GM13976 (cell line): Measurements from ENCODE around the gene CDC42EP5.

Experiments used
- DNase-seq: peaks from one replicate; pipeline ENCODE4 v3.0.0; 2012; ENCODE audit warnings: low spot score
- in situ Hi-C: fragments of 300-500 bp; cut with MboI; formaldehyde crosslinking; loops from one replicate; pipeline ENCODE4 v1.12.0; 2022; ENCODE audit warnings: low sequenced_read_pairs, mixed read lengths, inconsistent platforms; ENCODE audit not compliant: unreplicated experiment
- TF ChIP-seq, protein P1 (sequence below): IDR thresholded peaks from 2 replicates; pipeline ENCODE4 v1.5.1; 2012; ENCODE audit warnings: borderline replicate concordance, mild to moderate bottlenecking; ENCODE audit not compliant: insufficient read depth; ENCODE audit errors: extremely low read depth, missing control alignments, control extremely low read depth

The CDC42EP5 gene

DNA sequence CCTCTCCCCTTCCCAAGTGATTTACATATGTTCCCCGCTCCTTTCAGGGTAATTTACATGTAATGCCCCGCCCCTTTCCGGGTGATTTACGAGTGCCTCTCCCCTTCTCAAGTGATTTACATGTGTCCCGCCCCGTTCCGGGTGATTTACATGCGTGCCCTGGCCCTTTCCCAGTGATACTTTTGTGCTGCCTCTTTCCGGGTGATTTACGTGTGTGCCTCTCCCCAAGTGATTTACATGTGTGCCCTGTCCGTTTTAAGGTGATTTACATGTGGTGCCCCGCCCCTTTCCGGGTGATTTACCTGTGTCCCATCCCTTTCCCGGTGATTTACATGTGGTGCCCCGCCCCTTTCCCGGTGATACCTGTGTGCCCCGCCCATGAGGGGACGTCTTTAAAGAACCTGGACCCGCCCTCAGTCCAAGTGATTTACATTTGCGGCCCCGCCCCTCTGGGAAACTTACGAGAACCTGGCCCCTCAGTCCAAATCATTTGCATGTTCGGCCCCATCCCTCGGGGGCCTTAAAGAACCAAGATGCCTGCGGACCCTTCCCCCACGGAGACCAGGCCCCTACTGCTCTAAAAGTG is 9.0 kb downstream of the CDC42EP5 start:
- TF ChIP-seq, protein P1, sequence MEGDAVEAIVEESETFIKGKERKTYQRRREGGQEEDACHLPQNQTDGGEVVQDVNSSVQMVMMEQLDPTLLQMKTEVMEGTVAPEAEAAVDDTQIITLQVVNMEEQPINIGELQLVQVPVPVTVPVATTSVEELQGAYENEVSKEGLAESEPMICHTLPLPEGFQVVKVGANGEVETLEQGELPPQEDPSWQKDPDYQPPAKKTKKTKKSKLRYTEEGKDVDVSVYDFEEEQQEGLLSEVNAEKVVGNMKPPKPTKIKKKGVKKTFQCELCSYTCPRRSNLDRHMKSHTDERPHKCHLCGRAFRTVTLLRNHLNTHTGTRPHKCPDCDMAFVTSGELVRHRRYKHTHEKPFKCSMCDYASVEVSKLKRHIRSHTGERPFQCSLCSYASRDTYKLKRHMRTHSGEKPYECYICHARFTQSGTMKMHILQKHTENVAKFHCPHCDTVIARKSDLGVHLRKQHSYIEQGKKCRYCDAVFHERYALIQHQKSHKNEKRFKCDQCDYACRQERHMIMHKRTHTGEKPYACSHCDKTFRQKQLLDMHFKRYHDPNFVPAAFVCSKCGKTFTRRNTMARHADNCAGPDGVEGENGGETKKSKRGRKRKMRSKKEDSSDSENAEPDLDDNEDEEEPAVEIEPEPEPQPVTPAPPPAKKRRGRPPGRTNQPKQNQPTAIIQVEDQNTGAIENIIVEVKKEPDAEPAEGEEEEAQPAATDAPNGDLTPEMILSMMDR: no peak
- DNase-seq: peak; percentile 87
- in situ Hi-C loops: no loop called here

- TF ChIP-seq, protein P1: no peak
- peak; percentile 93 for DNase-seq
- in situ Hi-C loops: no loop called here
Observed at GRCh38 chr19:54463531-54464043, 9.5 kb downstream of the CDC42EP5 start, which contains the start of gene LENG9. LENG9 (minus strand) TSS chr19:54463778; CDS start chr19:54463526, 252 bp downstream.

DNA sequence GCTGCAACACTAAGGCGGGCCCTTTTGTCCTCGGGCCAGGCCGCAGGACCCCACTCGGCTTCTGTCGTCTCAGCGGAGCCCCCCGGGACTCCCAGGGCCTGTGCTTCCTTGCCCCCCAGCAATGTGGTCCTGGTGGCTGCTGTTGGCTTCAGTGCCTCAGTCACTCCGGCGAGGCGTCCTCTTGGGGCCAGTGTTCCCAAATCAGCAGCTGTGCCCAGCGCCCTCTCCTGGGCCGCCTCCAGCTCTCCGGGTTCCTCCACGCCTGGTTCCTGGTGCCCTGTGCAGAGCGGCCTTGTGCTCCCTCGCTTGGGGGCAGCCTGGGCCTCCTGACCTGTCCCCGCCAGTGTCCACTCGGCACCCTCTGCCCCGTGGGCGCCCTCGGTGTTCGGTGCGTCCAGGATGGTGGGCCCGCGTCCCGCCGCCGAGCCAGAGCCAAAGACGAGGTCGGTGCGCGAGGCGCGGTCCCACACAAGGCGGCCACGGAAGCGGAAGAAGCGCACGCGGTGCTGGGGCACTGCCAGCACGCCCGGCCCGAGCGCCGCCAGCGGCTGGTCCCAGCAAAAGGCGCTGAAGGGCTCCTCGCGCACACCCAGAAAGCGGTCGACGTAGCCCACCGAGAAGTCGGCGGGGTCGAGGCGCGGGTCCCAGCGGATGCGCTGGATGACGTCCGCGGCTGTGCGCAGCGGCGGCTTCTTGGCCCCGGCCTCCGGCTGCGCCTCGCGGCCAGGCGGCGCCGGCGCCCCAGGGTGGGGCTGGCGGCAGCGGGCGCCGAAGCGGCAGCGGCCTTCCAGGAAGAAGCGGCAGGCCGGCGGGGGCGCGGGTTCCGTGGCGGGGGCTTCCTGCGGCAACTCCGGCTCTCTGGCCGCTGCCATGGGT is 10.2 kb downstream of the CDC42EP5 start:
- in situ Hi-C loops: no loop called here
- DNase-seq: peak; percentile 54
- TF ChIP-seq, protein P1: peak; percentile 26

- no peak for DNase-seq
- TF ChIP-seq, protein P1: no peak
- in situ Hi-C loops: no loop called here
Observed at GRCh38 chr19:54462047-54462654, 10.9 kb downstream of the CDC42EP5 start.

DNA sequence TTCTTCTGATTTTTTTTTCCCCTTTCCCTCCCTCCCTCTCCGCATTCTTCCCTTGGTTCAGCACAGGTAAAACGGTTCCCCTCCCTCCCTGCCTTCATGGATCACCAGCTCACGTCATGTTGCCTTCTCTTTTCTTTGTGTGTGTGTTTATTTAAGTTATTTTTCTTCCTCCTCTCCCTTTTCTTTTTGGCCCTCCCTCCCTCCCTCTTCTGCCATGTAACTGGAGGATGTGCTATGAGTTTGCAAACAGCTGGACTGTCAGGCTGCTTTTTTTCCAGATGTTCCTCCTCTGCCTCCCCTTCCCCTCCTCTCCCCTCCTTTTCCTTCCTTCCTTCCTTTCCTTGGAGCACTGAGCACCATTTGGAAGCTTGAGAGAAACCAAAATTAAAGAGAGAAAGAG is 11.5 kb downstream of the CDC42EP5 start:
- TF ChIP-seq, protein P1: no peak
- in situ Hi-C loops: no loop called here
- DNase-seq: no peak

GRCh38 chr19:54461210-54461609 is 11.9 kb downstream of the CDC42EP5 start:
- in situ Hi-C loops: no loop called here
- DNase-seq: no peak
- TF ChIP-seq, protein P1: no peak
